AG04449 (cell line): ENCODE results near the gene CCL27.
A peak's percentile ranks its signal among the peaks of the same experiment; 100 is the strongest.

ENCODE experiments used
- CTCF ChIA-PET: fragments of 350-600 bp; formaldehyde crosslinking; extraction: SDS; loops from one replicate; lab custom pipeline; 2021; ENCODE audit warnings: antibody characterized with exemption; lab: Yijun Ruan, JAX
- POLR2A ChIA-PET: fragments of 400-600, 350-600 bp; formaldehyde crosslinking; extraction: SDS; loops from one replicate; lab custom pipeline; 2020; ENCODE audit warnings: antibody characterized with exemption, inconsistent platforms; lab: Yijun Ruan, JAX
- DNase-seq: peaks from one replicate; pipeline ENCODE4 v3.0.0-alpha.2; 2010; ENCODE audit warnings: low read depth, low spot score
- H3K4me3 ChIP-seq: 2 replicates; pipeline ENCODE4 v1.5.1; 2011; ENCODE audit warnings: low read depth, mild to moderate bottlenecking, control low read depth, low read length
- TF ChIP-seq, protein P1 (sequence below): IDR thresholded peaks from one replicate; pipeline ENCODE4 v1.5.1; 2011; ENCODE audit warnings: mild to moderate bottlenecking, moderate library complexity, low read length, control low read depth, inconsistent platforms; ENCODE audit not compliant: insufficient read depth; ENCODE audit errors: missing control alignments

Gene CCL27

DNA sequence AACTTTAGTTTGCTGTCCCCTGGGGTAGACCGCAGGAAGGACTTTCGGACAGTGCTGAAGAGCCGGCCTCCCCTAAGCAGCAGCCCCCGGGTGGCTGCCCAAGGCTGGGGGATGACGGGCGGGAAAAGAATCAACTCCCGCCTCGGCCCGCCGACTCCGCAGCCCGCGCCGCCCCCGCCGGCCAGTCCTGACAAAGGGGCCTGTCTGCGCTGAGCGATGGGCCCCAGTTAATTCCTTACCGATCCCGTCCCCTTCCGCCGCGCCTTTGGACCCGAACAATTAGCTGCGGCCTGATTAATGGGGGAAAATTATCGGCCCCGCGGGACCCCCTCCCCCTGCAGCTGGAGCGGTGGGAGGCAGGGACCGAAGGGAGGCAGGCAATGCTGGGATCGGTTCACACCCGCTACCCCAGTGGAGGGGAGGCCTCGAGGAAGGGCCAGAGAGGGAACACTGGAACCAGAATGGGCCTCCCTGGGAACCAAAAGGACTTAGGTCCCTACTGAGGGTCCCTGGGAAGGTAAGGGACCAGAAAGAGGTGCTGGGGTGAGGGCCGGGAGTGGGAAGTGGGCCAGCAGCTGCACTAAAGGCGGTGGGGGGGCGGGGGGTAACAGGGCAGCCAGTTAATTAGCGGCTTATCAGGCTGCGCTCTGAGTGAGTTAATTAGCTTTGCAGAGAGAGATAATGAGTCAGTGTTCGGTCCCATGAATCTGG is 37.8 kb downstream of the CCL27 start:
- CTCF ChIA-PET, result interaction anchor here (1.7 to 5.3 kb wide), 6 partner anchors 8 to 14 kb away, joined by 5 to 138 read pairs (median 14); partner anchors contain the start of genes ARID3C, RPP25L and SIGMAR1
- no peak overlapping the region for H3K4me3 ChIP-seq
- POLR2A ChIA-PET, result no interaction called here
- DNase-seq, result no peak
- TF ChIP-seq, protein P1, sequence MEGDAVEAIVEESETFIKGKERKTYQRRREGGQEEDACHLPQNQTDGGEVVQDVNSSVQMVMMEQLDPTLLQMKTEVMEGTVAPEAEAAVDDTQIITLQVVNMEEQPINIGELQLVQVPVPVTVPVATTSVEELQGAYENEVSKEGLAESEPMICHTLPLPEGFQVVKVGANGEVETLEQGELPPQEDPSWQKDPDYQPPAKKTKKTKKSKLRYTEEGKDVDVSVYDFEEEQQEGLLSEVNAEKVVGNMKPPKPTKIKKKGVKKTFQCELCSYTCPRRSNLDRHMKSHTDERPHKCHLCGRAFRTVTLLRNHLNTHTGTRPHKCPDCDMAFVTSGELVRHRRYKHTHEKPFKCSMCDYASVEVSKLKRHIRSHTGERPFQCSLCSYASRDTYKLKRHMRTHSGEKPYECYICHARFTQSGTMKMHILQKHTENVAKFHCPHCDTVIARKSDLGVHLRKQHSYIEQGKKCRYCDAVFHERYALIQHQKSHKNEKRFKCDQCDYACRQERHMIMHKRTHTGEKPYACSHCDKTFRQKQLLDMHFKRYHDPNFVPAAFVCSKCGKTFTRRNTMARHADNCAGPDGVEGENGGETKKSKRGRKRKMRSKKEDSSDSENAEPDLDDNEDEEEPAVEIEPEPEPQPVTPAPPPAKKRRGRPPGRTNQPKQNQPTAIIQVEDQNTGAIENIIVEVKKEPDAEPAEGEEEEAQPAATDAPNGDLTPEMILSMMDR, result no peak

GRCh38 chr9:34623374-34624235 is 38.9 kb downstream of the CCL27 start:
- ChIA-PET POLR2A (no interaction called here), CTCF (interaction anchor here (1.2 to 5.3 kb wide), 3 partner anchors 11 to 79 kb away, joined by 3 to 138 read pairs (median 35); partner anchors contain the start of genes ARID3C, RPP25L and SIGMAR1)
- DNase-seq, result no peak
- TF ChIP-seq, protein P1, result no peak
- no peak overlapping the region for H3K4me3 ChIP-seq

- H3K4me3 ChIP-seq, result peak within 1 kb of the TSS; percentile 92
- TF ChIP-seq, protein P1, result no peak
- ChIA-PET POLR2A (interaction anchor here (0.9 to 1.5 kb wide), 2 partner anchors 14 to 33 kb away, joined by 3 to 5 read pairs; no protein-coding TSS in a partner anchor), CTCF (interaction anchor here (0.6 to 5.3 kb wide), 15 partner anchors 8 to 242 kb away, joined by 3 to 138 read pairs (median 4); partner anchors contain the start of genes ARID3C, RPP25L and SIGMAR1)
- peak; percentile 75 for DNase-seq
Observed at GRCh38 chr9:34620061-34620994, 42.1 kb downstream of the CCL27 start, which contains the start of gene DCTN3. DCTN3 (minus strand) TSS chr9:34620495; CDS start chr9:34620464, 31 bp downstream.

DNA sequence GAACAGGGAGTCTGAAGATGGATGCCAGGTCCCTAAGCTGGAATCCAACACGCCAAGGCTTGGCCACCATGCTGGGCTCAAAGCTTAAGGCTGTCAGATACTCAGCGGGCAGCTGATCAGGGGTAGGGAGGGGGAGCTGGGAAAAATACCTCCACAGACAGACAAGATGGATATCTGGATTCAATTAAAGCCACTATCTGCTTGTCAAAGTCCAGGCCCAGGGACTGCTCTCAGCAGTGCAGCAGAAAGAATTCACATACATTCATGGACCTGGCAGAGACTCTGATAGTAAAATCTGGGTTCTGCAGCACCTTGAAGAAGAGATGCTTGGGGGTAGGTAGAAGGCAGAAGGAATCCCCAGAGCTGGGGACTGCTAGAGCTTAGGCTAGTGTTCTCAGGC is 47.3 kb downstream of the CCL27 start:
- no peak for DNase-seq
- TF ChIP-seq, protein P1, result no peak
- POLR2A ChIA-PET, result interaction anchor here (0.7 to 0.8 kb wide), 2 partner anchors 20 to 117 kb away, joined by 3 read pairs; no protein-coding TSS in a partner anchor
- no peak overlapping the region for H3K4me3 ChIP-seq
- CTCF ChIA-PET, result interaction anchor here (0.8 to 8.6 kb wide), 7 partner anchors 10 to 169 kb away, joined by 3 to 274 read pairs (median 18); partner anchors contain the start of genes ARID3C and SIGMAR1

GRCh38 chr9:34612788-34613390 is 49.6 kb downstream of the CCL27 start:
- no peak for DNase-seq
- ChIA-PET POLR2A (no interaction called here), CTCF (interaction anchor here (0.6 to 8.6 kb wide), 15 partner anchors 8 to 88 kb away, joined by 3 to 274 read pairs (median 5); partner anchors contain the start of genes ARID3C, DCTN3, GALT and IL11RA)
- H3K4me3 ChIP-seq, result peak overlapping the region; percentile 86
- TF ChIP-seq, protein P1, result peak; percentile 88
